Measurements from ENCODE around the gene MAP1LC3B2.

MAP1LC3B2 gene

DNA sequence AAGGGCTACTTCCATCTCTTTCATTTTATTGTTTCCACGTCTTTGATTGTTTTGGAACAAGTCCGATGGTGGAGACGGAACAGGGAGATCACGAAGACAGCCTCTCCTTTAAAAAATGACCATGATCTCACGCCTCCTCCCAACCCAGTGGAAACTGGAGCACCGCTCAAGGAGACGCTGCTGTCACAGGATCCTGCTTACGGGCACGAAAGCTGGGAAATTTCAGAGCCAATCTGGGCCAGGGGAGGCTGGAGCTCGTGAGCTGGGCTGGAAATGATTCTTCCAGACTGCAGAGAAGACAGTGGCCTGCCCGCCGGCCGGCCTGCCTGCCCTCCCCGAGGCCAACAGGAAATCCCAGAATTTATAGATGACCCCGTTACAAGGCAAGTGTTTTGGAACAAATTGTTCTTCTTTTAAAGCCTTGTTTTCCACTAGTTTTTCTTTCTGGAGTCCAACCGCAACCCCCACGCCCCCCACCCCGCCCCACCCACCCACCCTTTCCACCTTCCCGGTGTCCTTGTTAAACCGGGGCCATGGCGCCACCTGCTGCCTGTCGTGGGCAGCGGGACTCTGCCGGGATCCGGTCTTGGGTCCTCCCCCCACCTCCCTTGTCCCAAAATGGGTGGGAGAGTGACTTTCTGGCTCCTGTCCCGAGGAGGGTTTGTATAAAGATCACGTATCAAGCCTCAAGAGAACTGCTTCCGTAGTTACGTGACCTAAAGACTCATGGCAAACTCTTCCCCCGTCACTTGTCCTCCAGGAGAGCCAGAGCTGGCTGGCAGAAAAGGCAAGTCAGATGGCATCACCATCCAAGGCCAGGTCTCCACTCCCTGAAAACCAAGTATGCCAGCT, 40.3 kb downstream of the MAP1LC3B2 start:
- peak overlapping the region; percentile 63 for H3K4me3 ChIP-seq (ENCODE audit: low read length)
- peak overlapping the region; percentile 81 for H3K9ac ChIP-seq (ENCODE audit: low read depth, low read length)

DNA sequence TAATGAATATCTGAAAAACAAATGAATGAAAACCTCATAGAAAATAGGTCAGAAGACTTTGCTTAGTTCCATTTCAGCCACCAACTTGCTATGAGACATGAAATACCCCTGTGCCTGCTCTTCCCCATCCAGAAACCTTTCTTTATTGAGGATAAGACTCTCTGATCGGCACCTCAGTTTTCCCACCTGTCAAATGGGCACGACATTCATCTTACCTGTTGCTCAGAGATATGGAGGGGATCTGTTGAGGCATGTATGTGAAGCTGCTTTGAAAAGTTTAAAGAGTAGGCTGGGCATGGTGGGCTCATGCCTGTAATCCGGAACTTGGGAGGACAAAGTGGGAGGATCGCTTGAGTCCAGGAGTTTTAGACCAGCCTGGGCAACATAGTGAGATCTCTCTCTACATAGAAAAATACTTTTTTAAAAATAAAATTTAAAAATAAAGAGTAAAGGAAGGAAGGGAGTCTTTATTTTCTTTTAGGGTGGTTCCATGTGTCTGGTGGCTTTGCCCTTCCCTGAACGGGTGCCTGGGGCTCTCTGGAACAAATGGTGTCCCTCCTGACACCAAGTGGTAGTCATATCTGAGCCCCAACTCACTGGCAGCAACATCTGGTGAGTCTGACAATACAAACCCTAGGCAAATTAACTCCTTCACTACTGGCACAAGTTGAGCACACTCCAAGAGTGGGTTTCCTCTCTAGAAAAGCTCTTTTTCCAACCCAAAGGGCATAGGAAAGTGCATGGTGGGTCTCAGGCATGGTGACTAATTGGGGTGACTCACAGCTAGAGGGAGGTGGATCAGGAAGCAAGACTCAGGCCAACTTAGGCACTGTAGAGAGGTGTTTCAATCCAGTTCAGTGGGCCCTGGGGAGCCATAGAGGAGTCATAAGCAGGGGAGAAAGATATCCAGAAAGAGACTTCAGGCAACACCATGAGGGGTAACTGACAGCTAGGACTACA, 42.1 kb downstream of the MAP1LC3B2 start:
- Histone ChIP-seq H3K36me3 (ENCODE audit: insufficient read depth, low read length) (no peaks in the 10 kb centered on the region), H3K9ac (ENCODE audit: low read depth, low read length) (no peak overlapping the region), H3K4me1 (ENCODE audit: control insufficient read depth, insufficient read depth, low read length) (peaks cover 41% of the 10 kb centered on the region), H3K9me3 (replicated peaks; ENCODE audit: low read length) (no peaks in the 10 kb centered on the region), H3K27me3 (ENCODE audit: control insufficient read depth, insufficient read depth, low read length) (peaks cover 10% of the 10 kb centered on the region), H3K4me3 (ENCODE audit: low read length) (no peak overlapping the region), H3K4me2 (ENCODE audit: low read length) (no peak overlapping the region)

More for the DNA sequence above, 40.3 kb downstream of the MAP1LC3B2 start:
- peaks cover 32% of the 10 kb centered on the region for H3K4me1 ChIP-seq (ENCODE audit: control insufficient read depth, insufficient read depth, low read length)
- no peaks in the 10 kb centered on the region for H3K9me3 ChIP-seq (replicated peaks; ENCODE audit: low read length)
- H3K27me3 ChIP-seq (ENCODE audit: control insufficient read depth, insufficient read depth, low read length) = no peaks in the 10 kb centered on the region
- H3K36me3 ChIP-seq (ENCODE audit: insufficient read depth, low read length) = no peaks in the 10 kb centered on the region
- peak overlapping the region; percentile 87 for H3K4me2 ChIP-seq (ENCODE audit: low read length)

DNA sequence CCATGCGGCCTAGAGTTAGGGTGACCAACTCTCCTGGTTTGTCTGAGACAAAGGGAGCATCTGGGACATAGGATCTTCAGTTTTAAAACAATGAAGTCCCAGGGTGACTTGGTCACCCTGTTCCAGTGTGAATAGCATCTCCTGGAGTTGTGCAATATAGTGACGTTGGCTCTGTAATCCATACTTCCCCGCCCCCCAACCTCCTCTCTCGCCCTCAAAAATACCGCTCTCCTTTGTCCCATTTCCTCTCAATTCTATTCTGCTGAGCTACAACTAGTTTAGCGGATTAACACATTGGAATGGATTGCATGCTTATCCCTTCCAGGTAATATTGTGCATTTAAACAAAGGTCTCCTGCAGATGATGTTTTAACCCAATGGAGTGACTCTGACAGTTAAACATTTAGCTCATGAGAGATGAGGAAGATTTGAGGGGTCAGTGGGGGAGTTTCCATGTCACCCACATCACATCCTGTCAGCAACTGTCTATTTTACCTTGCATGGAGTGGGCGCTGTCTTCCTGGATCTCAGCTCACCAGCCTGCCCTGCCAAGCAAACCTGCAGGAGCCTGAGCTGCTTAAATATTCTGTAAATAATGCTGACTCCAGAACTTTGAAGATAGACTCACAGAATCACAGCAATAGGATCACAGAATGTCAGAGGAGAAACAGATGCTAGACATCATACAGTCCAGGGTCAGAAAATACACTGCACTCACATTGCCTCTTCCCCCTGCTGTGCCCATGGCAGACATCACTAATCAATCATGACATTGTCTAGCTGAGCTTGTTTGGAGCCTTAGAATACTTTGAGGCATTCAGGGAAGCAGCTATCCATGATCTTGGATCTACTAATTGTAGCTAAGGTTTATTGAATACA, 43.0 kb downstream of the MAP1LC3B2 start:
- Histone ChIP-seq H3K27me3 (ENCODE audit: control insufficient read depth, insufficient read depth, low read length) (peaks cover 13% of the 10 kb centered on the region), H3K9ac (ENCODE audit: low read depth, low read length) (no peak overlapping the region)

DNA sequence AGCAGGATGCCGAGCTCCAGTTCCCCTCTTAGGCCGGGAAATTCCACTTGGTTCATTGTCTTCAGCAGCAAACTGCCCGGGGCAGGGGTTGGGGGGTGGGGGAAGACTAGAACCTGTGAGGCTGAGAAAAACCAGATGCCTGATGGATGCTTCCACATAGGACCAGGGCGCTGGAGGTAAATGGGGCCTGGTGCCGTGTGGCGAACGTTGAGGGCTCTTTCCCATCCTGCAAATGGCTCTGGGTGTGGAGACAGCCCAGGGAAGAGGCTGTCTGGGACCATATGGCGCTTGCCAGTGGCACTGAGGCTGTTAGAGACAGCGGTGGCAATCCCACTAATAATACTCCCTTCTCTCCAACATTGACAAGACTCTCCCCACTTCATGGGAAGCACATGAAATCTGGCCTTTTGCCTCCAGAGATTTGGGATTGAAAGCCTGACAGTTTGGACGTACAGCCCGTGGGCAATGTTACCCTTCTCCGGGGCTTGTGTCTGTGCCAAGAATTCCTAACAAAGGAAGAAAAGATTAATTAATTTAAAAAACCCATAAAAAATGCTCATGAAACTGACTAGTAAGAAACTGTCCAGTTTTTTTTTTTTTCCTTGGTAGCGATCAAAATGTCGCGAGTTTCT, 44.5 kb downstream of the MAP1LC3B2 start:
- no peak overlapping the region for H3K9ac ChIP-seq (ENCODE audit: low read depth, low read length)
- H3K9me3 ChIP-seq (replicated peaks; ENCODE audit: low read length) = no peaks in the 10 kb centered on the region
- H3K36me3 ChIP-seq (ENCODE audit: insufficient read depth, low read length) = no peaks in the 10 kb centered on the region
- no peak overlapping the region for H3K4me2 ChIP-seq (ENCODE audit: low read length)
- H3K4me3 ChIP-seq (ENCODE audit: low read length) = no peak overlapping the region
- H3K27me3 ChIP-seq (ENCODE audit: control insufficient read depth, insufficient read depth, low read length) = peaks cover 13% of the 10 kb centered on the region
- peaks cover 31% of the 10 kb centered on the region for H3K4me1 ChIP-seq (ENCODE audit: control insufficient read depth, insufficient read depth, low read length)

More for the DNA sequence above, 43.0 kb downstream of the MAP1LC3B2 start:
- H3K4me3 ChIP-seq (ENCODE audit: low read length) = no peak overlapping the region
- no peaks in the 10 kb centered on the region for H3K9me3 ChIP-seq (replicated peaks; ENCODE audit: low read length)
- peaks cover 41% of the 10 kb centered on the region for H3K4me1 ChIP-seq (ENCODE audit: control insufficient read depth, insufficient read depth, low read length)
- no peak overlapping the region for H3K4me2 ChIP-seq (ENCODE audit: low read length)
- no peaks in the 10 kb centered on the region for H3K36me3 ChIP-seq (ENCODE audit: insufficient read depth, low read length)

DNA sequence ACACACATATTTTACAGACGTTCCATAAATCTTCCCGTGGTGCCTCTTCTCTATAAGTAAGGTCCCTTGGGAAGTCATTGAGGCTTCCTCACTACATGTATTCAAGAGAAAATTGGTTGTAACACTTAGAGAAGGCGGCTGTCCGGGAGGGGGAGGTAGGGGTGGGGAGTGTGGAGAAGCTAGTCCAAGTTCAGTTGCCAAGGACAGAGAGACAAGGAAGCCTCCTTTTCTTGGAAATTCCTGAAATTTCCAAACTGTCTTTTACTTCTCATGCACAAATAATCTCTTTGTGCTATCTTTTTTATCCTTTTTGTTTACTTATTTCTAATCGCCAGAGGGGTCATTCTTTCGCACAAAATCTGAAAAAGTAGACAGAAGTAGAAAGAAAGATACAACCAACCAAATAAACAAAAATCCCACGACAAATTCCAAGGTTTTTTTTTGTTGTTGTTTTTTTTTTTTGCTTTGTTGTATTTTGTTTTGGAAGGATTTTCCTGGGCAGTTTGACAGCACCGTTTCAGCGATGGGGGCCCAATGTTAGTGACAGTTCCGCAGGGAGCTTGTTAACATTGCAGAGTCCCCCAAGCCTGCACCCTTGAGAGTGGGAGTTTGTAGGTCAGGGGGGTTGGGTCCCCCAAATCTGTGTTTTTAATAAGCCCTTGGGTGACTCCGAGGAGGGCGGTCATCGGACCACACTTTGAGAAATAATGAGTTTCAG, 45.2 kb downstream of the MAP1LC3B2 start:
- Histone ChIP-seq H3K9me3 (replicated peaks; ENCODE audit: low read length) (no peaks in the 10 kb centered on the region), H3K27me3 (ENCODE audit: control insufficient read depth, insufficient read depth, low read length) (peaks cover 13% of the 10 kb centered on the region), H3K4me1 (ENCODE audit: control insufficient read depth, insufficient read depth, low read length) (peaks cover 24% of the 10 kb centered on the region), H3K4me2 (ENCODE audit: low read length) (peak overlapping the region; percentile 87), H3K36me3 (ENCODE audit: insufficient read depth, low read length) (no peaks in the 10 kb centered on the region), H3K4me3 (ENCODE audit: low read length) (peak overlapping the region; percentile 52), H3K9ac (ENCODE audit: low read depth, low read length) (peak overlapping the region; percentile 46)

DNA sequence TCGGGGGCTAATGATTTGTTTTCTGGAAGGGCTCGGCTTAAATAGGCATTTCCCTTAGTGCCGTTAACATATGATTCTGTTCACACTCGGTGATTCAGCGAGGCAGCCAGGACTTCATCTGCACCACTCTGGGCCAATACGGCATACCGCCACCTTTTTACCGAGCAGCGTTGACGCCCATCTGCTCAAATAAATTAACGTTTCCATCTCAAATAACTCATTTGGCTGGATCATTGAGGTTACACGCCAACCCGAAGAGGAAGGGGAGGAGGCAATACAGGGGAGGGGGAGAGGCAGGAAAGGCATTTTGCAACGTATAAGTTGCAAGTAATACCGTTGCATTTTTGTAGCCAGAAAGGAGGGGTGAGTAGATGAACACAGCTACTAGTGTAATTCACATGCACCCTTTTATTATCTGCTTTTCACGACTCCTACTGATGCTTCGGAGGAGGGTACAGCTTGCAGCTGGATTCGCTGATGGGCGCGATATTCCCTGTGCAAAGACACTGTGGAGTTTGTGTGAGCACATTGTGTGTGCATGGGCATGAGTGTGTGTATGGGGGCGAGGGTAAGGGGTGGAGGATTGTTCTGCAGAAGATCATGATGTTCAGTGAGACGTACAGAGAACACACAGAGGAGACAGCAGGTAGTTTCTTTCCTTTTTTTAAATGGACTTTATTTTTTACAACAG, 45.9 kb downstream of the MAP1LC3B2 start:
- H3K9ac ChIP-seq (ENCODE audit: low read depth, low read length) = peak overlapping the region; percentile 46
- H3K36me3 ChIP-seq (ENCODE audit: insufficient read depth, low read length) = no peaks in the 10 kb centered on the region
- peak overlapping the region; percentile 87 for H3K4me2 ChIP-seq (ENCODE audit: low read length)
- peak overlapping the region; percentile 52 for H3K4me3 ChIP-seq (ENCODE audit: low read length)
- peaks cover 19% of the 10 kb centered on the region for H3K4me1 ChIP-seq (ENCODE audit: control insufficient read depth, insufficient read depth, low read length)
- no peaks in the 10 kb centered on the region for H3K9me3 ChIP-seq (replicated peaks; ENCODE audit: low read length)
- H3K27me3 ChIP-seq (ENCODE audit: control insufficient read depth, insufficient read depth, low read length) = peaks cover 13% of the 10 kb centered on the region

GRCh38 chr12:116606397-116606796, 47.2 kb downstream of the MAP1LC3B2 start:
- no peaks in the 10 kb centered on the region for H3K9me3 ChIP-seq (replicated peaks; ENCODE audit: low read length)

DNA sequence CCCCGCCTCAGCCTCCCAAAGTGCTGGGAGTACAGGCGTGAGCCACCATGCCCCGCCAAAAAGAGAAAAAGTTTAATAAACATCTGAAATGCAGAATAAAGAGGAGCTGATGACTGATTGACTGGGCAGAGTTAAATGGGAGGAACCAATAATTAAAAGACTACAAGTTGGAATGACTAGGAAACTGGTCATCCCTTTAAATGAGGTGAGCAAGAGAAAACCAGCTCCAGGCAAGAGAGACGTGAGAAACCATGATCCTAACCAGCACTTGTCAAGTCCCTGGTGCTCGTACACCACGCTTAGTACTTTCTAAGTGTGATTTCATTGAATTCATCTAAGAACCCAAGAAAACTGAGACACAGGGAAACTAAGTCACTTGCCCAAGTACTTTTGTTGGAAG, 47.9 kb downstream of the MAP1LC3B2 start:
- no peaks in the 10 kb centered on the region for H3K36me3 ChIP-seq (ENCODE audit: insufficient read depth, low read length)
- no peak overlapping the region for H3K4me2 ChIP-seq (ENCODE audit: low read length)
- H3K4me3 ChIP-seq (ENCODE audit: low read length) = no peak overlapping the region
- peaks cover 10% of the 10 kb centered on the region for H3K4me1 ChIP-seq (ENCODE audit: control insufficient read depth, insufficient read depth, low read length)
- no peak overlapping the region for H3K9ac ChIP-seq (ENCODE audit: low read depth, low read length)
- no peaks in the 10 kb centered on the region for H3K9me3 ChIP-seq (replicated peaks; ENCODE audit: low read length)
- H3K27me3 ChIP-seq (ENCODE audit: control insufficient read depth, insufficient read depth, low read length) = peaks cover 13% of the 10 kb centered on the region

More at GRCh38 chr12:116606397-116606796, 47.2 kb downstream of the MAP1LC3B2 start:
- H3K36me3 ChIP-seq (ENCODE audit: insufficient read depth, low read length) = no peaks in the 10 kb centered on the region
- no peak overlapping the region for H3K4me3 ChIP-seq (ENCODE audit: low read length)
- H3K27me3 ChIP-seq (ENCODE audit: control insufficient read depth, insufficient read depth, low read length) = peaks cover 13% of the 10 kb centered on the region
- no peak overlapping the region for H3K9ac ChIP-seq (ENCODE audit: low read depth, low read length)
- peaks cover 16% of the 10 kb centered on the region for H3K4me1 ChIP-seq (ENCODE audit: control insufficient read depth, insufficient read depth, low read length)
- H3K4me2 ChIP-seq (ENCODE audit: low read length) = no peak overlapping the region

- H3K4me2 ChIP-seq (ENCODE audit: low read length) = no peak overlapping the region
- no peaks in the 10 kb centered on the region for H3K9me3 ChIP-seq (replicated peaks; ENCODE audit: low read length)
- H3K4me3 ChIP-seq (ENCODE audit: low read length) = no peak overlapping the region
- no peaks in the 10 kb centered on the region for H3K36me3 ChIP-seq (ENCODE audit: insufficient read depth, low read length)
- H3K27me3 ChIP-seq (ENCODE audit: control insufficient read depth, insufficient read depth, low read length) = peaks cover 16% of the 10 kb centered on the region
- peaks cover 9% of the 10 kb centered on the region for H3K4me1 ChIP-seq (ENCODE audit: control insufficient read depth, insufficient read depth, low read length)
- no peak overlapping the region for H3K9ac ChIP-seq (ENCODE audit: low read depth, low read length)
Measured at GRCh38 chr12:116609319-116610114, 50.3 kb downstream of the MAP1LC3B2 start.

Data from skeletal muscle satellite cell (primary cell).